GM19452 (cell line): ENCODE measurements around the gene AP2B1.
"Not testable (repeated sequence)": the region's sequence is repeated elsewhere in the genome, so short reads cannot be mapped to it uniquely, and the experiment has no call there.

Source experiments
- ATAC-seq: cut with Tn5 transposase; IDR thresholded peaks from one replicate; pipeline ENCODE4 v1.9.1; 2021; ENCODE audit not compliant: unreplicated experiment

Gene AP2B1

DNA sequence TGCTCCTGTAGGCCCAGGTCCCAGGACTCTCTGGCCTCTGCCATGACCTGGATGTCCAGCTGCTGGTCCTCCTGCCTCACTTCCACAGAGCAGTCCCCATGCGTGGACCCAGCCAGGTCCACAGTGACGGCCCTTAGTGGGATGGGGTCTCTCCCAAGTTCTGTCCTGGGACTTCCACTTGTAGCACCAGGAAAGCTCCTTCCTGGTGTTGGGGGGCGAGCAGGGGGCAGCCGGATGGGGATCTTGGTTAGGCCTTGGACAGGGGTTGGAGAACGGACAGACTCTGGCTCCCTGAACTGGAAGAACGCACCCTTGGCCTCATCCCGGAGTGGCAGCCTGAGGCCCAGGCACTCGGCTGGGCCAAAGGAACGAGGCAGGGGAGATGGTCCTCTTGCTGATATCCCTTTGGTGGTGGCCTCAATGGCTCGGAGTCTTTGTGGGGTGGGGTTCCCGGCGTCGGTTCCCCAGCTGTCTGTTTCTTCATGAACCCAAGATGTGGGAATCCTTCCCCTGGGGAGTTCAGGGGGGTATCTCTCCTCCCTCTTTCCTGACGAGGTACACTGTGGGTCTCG lies 158.7 kb downstream of the AP2B1 start:
- no peak for ATAC-seq

DNA sequence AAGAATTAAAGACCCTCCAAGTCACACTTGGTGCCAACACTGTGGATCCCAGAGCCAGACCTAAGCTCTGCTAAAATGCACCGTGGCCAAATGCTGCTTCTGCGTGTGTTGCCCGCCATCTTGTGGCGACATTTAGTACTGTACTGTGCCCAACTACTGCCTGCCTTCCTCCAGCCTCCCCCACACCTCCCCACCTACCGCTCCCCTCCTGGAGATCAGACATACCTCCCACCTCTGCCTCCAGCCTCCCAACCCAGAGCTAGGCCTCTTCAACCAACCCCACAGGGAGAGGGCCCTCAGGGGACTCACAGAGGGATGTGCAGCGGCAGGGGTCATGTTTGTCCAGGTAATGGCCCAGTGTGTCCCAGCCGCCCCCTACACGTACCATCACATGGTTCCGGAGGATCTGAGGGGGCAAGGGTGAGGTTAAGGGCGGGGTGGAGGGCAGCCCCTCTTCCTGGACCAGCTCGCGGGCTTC lies 160.5 kb downstream of the AP2B1 start:
- ATAC-seq, result no peak

DNA sequence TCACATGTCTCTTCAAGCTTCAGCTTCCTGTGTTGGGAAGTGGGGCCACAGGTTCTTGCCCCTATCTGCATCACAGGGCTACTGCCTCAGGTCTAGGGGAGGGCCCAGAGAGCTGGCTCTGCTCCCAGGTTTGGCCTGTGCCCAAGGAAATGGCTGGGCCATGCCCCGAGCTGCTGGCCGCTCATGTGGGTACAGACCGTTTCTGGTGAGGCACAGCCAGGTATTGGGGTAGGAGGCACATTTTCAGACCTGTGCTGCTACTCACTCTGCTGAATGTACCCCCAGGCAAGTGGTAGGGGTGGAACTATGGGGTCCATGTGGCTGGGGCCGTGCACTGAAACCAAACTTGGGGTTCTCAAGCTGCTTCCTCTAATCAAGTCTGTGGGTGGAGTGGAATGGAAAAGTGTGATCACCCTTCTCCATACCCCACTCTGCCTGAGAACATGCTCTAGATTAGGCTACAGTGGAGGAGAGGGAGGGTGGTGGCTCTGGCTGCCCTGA lies 161.3 kb downstream of the AP2B1 start:
- no peak for ATAC-seq

DNA sequence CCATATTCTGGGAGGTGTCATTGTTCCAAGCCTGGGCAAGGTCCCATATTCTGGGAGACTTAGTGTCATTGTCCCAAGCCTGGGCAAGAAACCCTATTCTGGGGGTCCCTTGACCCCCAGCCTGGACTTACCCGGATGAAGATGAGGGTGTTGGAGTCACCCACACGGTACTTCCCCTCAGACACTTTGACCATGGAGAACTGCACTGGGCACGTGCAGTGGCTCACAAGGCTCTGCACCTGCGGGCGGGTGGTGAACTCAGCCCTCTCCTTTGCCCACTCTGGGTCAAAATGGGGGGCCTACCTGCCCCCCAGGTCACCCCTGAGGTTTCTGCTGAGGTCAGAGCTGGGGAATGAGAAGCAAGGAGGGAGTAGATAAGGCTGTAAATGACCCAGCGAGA lies 161.9 kb downstream of the AP2B1 start:
- no peak for ATAC-seq

DNA sequence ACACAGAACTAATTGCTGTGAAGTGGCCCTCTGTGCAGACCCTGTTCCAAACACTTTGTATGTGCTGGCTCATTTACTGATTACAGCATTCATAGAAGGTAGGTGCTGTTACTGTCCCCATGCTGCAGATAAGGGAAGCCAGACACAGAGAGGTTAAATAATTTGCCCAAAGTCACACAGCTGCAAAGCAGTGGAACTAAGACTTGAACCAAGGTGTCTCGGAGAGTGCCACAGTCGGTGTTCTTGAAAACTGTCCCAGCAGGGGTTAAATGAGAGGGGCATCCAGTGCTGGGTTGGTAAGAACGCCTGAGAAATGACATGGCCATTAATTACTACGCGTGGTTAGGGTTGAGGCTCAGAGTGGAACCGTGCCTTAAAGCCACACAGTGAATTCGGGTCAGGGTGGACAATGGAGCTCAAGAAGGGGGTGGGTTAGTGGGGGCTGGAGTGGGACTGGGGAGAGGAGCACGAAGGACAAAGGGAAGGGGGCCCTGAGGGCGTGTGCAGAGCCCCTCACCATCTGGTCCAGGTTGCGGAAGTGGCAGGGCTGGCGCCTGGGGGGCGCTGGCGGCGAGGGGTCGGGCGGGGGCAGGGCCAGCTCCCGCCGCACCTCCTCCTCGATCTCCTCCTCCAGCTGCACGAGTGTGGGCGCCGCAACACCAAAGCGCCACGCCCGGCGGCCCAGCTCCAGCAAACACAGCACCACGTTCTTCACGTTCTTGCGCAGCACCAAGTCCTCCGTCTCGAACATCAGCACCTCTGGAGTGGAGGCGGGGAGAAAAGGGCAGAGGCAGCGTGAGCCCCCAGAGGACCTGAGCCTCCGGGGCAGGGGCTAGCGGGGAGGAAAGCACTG lies 162.7 kb downstream of the AP2B1 start:
- no peak for ATAC-seq

DNA sequence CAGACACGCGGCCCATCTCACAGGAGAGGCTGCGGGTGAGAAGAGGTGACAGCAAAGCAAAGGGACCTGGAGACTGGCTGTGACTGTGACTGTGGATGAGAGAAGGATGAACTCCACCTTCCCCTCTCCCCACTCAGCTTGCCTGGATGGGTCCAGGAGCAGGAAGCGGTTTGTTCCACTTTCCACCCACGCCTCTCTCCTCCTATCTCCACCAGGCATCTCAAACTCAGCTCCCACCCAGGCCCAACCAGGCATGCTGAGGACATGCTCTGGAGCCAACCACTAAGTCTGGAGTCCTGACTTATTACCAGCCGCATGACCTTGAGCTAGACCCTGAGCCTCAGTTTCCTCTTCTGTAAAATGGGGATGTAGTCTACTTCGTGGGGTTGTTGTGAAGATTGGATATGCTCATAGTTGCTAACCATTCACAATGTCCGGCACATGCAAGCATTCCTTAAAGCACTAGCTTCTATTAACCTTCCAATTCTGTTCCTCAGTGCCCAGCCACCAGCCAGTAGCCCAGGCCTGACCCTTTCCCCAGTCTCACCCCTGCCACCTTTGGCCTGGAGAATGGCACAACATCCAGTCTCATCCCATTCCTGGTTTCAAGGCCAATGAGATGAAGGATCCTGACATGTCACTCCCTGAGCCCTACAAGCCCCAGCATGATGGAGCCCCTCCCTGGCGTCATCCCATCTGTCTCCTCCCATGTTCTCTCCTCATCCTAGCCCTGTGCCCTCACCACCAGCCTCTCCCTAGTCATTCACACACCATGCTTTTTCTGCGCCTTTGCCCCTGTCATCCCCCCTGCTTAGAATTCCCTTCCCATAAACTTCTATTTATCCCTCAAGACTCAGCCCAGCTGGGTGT lies 163.6 kb downstream of the AP2B1 start:
- ATAC-seq, result no peak

DNA sequence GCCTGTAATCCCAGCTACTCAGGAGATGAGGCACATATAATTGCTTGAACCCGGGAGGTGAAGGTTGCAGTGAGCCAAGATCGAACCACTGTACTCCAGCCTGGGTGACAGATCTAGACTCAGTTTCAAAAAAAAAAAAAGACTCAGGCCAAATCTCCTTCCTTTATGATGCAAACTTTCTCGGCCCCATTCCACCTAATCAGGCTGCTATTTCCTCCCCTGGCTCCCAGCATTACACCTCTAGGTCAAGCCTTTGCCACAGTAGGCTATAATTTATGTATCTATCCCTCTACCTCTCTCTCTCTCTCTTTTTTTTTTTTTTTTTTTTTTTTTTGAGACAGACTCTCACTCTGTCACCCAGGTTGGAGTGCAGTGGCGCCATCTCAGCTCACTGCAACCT lies 164.4 kb downstream of the AP2B1 start:
- not testable (repeated sequence) for ATAC-seq

DNA sequence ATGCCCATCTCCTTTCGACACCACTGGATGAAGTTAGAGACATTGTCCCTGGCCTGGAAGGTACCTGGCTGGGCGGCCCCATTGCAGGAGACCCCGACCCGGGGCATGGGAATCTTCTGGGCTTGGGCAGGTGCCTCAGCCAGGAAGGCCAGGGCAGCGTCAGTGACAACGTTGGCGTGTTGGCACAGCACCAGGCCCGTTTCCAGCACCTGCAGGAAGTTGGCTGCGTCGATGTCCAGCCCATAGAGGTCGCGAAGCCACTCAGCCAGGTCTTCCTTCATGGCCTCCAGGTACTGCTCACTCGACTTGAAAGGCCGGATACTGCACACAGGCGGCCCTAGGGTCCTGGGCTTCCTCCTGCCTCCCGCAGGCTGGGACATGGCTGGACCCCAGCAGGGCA lies 165.3 kb downstream of the AP2B1 start:
- no peak for ATAC-seq

DNA sequence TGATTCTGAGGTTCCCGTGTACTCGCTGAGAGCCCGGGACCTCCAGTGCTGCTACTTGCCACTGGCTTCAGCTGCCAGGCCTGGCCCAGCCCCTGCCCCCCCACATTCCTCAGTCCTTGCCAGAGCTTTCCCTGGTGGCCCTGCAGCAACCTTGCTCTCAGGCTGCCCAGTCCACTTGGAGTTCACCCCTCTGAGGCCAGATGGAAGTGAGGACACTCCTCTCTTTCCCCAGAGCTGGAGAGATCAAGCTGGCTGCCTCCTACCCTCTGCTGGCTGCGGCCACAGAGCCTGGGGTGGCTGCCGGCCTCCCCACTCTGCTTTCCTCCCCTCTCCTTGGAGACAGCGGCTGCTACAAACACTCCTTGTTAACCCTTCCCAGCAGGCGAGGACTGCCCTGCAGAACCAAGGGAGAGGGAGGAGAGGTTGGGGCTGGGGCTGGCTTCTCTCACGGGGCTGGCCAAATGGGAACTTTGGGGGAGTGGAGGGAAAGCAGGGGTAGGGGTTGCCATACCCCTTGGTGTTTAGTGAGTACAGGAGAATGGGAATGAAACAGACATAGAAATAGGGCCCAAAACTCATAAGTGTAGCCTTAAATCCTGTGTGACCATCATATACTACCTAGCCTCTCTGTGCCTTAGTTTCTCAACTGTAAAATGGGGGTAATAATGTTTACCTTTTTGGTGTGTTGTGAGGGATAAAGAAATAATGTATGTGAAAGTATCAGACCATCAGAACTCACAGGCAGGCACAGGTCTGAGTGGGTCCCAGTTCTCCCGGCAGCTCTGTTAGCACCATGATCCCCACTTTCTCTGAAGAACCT lies 166.0 kb downstream of the AP2B1 start, which contains the start of gene GAS2L2:
Gene GAS2L2 (minus strand): TSS at position 295 of the 820 bp plus-strand sequence. CDS start 389 bp downstream, outside the sequence.
- no peak for ATAC-seq

DNA sequence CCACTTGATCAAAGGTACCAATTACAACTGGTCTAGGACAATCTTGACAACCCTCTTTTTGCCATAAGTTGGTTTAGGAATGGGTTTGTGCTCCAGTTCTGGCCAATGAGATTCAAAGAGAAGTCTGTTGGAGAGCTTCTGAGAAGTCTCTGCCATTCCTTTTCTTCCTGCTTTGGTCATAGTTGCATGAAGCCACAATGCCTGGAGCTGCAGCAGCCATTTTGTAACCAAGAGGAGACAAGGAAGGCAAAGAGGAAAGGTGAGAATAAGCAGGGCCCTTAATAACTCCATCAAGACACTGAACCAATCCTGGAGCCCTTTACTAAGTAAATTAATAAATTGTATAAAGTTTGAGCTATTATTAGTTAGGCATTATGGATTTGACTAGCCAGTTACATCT lies 170.1 kb downstream of the AP2B1 start:
- ATAC-seq, result no peak

DNA sequence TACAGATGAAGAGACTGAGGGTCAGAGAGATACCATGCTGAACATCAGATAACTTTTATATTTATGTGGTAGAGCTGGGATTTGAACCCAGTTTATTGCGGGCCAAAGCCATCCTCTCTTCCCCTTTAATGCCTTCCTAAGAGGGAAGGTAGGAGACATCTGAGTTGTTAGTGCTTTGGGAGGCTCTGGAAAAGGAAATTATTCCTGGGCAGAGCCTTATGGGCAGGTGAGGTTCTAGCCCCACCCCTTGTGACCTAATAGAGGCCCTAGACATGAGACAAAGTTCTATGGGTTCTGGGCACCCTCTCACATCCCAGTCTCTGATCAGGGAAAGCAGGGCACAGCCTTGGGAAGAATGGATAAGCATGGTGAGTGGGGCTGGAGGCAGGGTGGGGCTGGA lies 173.5 kb downstream of the AP2B1 start, which contains the start of gene C17orf50:
Gene C17orf50 (plus strand): TSS at position 301 of the 400 bp plus-strand sequence. CDS start 55 bp downstream, at position 356.
- no peak for ATAC-seq

DNA sequence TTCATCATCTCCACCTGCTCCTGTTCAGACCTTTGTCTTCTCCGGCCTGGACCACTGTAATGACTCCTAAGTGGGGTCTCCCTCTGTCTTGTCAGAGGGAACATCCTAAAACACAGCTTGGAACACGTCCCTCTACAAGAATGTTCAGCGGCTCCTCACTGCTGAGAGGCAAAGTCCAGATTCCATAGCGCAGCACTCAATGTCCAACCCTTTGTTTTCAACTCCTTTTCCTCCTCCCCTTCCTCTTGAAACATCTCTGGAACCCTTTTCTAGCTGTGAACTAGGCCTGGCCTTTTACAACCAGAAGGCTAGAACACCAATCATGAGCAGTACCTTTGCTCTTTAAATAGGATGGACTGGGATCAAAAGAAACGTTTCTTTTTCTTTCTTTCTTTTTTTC lies 174.5 kb downstream of the AP2B1 start:
- no peak for ATAC-seq

DNA sequence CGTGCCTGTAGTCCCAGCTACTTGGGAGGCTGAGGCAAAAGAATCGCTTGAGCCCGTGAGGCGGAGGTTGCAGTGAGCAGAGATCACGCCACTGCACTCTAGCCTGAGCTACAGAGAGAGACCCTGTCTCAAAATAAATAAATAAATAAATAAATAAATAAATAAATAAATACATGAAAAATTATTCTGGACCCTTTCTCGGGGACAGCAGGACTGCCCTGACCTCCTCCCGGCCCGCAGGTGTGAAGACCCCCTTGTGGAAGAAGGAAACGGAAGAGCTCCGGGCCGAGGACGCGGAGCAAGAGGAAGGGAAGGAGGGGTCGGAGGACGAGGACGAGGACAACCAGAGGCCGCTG lies 176.6 kb downstream of the AP2B1 start:
- no peak for ATAC-seq

DNA sequence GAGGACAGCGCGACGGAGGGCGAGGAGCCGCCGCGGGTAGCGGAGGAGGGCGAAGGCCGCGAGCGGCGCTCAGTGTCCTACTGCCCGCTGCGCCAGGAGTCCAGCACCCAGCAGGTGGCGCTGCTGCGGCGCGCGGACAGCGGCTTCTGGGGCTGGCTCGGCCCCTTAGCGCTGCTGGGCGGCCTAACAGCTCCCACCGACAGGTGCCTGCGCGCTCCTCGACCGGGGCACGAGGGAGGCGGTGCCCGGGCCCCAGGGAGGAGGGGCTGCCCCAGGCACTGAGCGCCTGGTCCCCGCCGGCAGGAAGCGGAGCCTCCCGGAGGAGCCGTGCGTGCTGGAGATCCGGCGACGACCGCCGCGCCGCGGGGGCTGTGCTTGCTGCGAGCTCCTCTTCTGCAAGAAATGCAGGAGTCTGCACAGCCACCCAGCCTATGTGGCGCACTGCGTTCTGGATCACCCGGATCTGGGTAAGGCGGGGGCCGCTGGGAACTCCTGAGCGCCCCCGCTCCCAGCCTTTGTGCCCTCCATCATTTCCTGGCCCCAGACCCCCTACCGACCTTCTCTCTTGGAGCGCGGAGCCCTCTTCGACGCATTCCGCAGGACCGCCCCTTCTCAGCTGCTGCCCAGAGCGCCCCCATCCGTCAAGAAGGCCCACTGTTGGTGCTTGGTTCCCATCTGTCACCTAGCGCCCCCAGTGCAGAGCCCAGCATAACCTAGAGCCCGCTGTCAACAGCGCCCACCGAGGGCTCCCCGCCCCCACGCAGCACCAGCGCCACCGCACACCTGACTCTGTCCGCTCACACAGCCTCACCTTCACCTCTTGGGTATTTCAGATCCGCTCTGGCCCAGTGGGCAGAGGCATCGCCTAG lies 177.2 kb downstream of the AP2B1 start:
- ATAC-seq, result peak; percentile 85

DNA sequence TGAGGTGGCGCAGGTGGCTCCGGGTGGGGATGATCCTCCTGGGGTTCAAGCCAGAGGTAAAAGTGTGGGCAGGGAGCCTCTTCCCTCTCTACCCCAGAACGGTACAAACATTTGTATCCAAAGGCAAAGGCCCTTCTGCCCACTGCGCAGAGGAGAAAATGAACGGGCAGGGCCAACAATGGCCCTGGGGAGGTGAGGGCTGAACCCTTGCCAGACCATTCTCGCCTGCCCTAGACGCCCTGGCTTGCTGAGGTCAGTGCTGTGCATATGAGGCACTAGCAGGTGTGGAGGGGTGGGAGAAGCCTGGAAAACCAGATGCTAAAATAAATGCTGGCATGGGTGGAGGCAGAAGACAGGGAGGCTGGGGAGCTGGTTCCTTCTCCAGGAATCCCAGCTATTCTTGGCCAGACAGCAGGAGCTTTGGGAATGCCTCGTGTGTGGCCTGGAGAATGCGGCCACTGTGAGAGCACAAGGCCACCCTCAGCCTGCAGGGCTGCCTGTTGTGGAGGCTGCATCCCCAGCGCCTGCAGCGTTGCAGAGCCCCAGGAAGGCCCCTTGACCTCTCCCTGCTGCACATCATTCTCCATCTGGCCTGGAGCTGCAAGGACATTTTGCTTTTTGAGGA lies 178.1 kb downstream of the AP2B1 start:
- ATAC-seq, result no peak

DNA sequence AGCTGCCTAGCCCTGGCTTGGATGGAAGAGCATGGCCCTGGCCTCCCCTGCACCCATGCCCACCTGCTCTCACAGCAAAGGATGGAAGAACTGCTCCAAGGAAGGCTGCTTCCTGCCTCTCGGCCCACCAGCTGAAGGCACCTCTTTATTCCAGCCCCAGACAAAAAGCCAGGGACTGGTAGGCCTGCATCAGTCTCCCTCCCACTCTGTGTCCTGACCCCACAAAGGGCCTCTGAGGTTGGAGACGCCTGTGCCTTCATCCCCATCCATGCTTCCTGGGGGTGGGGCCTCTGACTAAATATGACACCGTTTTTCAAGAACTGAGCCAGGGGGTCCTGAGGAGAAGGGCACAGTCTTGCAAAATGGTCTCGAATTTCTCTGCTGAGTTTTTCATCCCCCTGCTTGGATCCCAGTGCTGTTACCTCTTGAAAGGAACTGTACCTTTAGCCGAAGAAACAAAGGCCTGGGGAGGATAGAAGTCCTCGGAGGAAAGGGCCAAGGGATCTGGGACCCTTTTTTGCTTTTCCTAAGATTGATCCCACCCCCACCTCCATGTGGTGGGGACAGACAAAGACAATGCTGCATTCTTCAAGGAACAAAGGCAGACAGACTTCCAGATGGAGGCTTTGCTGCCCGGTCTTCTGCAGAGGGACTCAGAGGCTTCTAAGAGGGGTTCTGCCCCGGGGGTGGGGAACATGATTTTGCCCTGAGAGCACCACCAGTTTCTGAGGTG lies 178.8 kb downstream of the AP2B1 start:
- ATAC-seq, result no peak

DNA sequence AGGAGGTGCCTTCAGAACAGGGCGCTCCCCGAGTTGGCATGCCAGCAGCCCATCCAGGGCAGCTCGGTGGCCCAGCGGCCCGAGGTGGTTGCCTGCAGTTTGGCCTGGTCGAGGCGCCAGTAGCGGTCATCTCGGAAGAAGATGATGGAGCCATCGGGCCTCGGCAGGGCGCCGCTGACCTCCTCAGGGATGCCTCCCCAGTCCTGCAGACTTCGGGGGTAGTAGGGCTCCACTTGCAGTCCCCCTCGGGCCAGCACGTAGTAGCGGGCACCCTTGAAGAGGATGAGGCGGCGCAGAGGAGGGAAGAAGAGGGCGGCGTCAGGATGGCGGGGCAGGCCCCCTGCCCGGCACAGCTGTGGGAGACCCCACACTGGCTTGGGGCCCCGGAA lies 179.4 kb downstream of the AP2B1 start:
- no peak for ATAC-seq

DNA sequence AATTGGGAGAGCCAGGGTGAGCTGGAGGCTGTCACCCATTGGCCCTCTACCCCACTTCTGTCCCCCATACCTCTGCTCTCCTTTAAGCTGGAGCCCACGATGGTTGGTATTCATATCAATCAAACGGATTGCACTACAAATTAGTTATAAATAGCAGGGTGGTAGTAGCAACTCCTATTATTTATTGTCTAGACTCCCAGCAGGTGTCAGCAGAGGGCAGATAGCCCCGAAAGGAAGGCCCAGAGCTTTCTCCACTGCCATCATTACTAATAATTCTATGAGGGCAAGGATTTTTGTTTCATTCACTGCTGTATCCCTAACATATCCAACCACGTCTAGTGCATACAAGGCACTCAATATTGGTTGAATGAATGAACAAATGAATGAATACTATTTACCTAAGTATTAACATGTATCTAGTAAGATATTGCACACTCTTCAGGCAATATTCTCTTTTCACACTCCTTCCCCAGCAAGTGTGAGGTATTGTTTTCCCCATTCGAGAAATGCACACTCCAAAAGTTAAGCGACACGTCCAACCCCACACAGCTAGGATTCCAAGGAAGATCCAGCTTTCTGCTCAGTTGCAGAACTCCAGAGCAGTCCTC lies 179.9 kb downstream of the AP2B1 start:
- no peak for ATAC-seq
